HG03097 (cell line): ENCODE results near the gene LMBRD2.
A peak's percentile ranks its signal among the peaks of the same experiment; 100 is the strongest.

Source experiments
- ATAC-seq: cut with Tn5 transposase; IDR thresholded peaks from one replicate; pipeline ENCODE4 v1.9.1; 2021; ENCODE audit not compliant: unreplicated experiment, low FRiP score

Gene LMBRD2

DNA sequence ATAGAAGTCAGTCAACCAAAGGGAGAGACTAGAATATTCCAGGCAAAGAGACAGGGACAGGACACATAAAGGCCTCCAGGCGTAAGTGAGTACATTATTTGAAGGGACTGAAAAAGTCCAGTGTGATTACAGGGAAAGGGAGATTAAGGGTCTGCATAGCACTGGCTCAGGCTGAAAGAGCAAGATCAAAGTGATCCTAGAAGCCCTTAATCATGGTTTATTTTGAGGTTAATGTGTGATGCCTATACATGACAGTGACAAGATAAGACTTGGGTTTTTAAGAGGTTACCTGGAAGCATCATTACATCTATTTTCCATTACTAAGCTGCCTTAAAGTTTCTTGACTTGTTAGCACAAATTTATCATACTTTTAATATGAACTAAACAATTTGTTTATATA is 25.8 kb downstream of the LMBRD2 start:
- no peak for ATAC-seq

DNA sequence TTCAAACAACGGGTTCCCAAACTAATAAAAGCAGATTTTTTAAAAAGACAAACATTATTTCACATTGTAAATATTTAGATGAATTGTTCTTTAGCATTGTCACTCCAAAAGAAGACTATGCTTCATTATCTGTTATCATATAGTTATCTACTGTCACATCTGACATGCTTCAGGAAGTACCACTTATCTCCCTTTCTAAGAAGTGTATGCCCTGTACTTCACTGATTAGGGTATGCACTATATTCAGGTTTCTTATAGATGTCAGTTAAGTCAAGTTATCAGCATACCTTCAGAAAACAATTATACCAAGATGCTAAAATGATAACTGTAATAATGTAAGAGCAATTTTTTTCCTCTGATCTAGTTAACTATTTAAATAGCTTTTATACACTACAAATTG is 40.4 kb downstream of the LMBRD2 start:
- no peak for ATAC-seq

DNA sequence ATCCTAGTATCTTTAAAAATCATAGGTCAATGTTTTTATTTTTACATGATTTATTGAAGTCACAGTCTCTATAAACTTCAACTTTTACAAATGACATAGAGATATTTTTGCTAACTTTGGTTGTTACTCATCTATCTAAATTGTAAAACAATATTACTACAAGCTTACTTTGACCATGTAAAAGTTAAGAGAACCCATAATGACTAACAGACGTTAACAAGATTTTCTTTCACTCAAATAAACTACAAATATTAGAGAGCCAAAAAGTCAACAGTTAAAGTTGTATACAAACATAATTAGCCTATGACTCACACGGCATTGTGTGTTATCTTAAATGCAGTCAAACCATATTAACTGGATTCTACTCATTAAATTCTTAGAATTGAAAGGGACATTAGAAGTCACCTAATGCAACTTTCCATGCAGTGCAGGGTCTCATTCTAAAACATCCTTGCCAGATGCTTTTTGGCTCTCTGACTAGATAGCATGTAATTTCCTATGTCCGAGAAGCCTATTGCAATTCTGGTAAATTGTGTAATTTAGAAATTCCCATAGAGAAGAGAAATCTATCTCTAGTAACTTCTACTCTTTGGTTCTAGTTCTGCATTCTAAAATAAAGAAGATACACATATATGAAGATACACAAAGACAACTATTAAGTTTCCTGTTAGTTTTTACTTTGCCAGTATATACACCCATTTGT is 42.8 kb downstream of the LMBRD2 start:
- ATAC-seq = no peak

DNA sequence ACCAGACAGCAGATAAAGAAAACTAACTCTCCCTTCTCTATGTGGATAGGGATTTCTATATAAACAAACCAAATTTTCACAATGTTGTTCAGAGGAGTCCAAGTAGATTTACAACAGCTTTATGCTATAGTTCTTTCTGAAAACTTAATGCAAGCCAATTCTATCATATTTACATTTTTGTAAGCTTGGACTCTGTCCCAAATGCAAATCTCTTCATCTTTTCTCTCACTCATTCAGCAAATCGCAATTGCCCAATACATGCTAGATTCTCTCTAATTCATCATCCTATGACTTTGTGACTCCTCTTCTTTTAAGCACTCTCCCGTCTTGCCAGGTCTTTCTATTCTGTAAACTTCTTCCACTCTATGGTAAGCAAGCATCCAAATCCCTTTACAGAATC is 45.9 kb downstream of the LMBRD2 start:
- no peak for ATAC-seq

DNA sequence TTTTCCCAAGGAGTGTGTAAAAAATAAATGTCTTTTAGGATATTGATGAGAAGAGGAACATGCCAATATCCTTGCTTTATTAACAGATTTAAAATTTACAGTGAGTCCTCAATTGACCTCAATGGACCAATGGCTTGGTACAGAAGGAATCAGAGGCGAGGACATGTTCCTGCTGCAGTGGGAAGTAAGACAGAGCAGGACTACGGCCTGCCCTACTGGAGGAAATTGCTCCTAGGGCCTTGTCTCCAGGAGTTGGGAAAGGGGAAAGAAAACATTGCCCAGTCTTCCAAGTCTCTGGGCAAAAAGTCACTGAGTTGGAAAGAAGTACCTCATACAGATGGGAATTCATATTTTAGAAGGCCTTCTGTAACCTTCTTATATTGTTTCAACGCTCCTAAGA is 51.9 kb downstream of the LMBRD2 start:
- no peak for ATAC-seq

DNA sequence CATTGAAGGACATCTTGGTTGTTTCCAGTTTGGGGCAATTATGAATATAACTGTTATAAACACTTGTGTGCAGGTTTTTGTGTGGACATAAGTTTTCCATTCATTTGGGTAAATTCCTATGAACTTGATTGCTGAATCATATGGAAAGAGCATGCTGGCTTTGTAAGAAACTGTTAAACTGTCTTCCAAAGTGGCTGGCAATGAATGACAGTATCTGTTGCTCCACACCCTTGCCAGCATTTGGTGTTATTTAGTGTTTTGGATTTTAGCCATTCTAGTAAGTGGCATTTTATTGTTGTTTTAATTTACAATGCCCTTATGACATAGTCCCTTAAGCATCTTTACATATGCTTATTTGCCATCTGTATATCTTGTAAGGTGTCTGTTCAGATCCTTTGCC is 55.2 kb downstream of the LMBRD2 start:
- ATAC-seq = no peak

DNA sequence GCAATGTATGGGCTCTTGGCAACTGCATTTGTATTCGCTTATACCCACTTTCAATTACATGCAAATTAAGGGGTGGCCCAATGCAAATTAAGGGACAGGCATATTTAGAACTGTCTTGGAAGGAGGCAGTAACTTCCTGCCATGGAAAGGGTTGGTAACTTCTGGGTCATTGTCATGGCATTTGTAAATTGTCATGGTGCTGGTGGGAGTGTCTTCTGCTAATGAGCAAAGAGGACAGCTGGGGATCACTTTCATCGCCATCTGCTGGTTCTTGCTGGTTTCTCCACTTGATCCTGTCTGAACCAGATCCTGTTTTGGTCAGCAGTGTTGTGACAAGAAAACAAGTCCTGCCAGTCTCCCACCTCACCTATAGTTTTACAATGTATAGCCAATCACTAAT is 61.7 kb downstream of the LMBRD2 start:
- peak; percentile 77 for ATAC-seq

DNA sequence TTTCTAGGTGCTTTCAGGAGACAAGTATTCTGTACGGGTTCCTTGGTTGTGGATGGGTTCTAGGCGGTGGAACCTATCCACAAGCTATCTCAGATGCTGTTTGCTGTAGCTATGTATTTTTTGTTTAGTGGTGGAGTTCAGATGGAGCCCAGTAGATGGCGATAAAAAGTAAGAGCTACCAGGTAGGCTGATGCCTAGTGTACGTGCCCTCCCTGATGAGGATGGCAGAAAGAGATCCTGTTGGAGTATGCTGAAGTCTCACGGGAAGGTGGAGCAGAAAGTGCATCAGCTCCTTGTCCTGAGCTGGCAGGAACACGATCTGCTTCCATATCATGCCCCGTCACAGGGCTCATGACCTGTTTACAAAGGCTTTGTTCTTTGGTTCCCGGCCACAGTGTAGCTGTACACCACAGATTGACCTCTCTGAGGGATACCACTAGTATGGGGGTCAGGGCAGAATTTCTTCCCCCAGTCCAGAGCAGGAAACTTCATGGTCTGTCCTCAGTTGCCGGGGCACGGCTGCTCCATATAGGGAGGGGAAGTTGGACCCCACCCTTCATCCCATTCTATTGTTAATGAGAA is 72.4 kb downstream of the LMBRD2 start:
- peak; percentile 90 for ATAC-seq

DNA sequence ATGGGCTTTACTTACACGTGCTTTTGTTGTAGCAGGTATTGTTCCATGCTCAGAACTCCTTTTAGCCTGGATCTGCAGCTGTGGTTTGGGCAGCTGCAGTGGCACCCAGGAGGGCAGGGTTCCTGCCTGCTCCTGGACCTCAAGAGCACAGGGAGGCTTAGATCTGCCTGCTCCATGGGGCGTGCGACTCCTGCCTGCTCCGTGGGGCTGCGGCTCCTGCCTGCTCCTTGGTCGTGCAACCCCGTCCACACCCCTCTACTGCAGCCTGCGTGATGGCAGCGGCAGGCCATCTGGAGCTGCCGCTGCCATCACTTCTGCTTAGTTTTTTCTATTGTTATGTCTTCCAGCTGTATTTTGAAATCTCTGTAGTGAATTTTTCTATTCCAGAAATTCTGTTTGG is 73.3 kb downstream of the LMBRD2 start:
- ATAC-seq = no peak

DNA sequence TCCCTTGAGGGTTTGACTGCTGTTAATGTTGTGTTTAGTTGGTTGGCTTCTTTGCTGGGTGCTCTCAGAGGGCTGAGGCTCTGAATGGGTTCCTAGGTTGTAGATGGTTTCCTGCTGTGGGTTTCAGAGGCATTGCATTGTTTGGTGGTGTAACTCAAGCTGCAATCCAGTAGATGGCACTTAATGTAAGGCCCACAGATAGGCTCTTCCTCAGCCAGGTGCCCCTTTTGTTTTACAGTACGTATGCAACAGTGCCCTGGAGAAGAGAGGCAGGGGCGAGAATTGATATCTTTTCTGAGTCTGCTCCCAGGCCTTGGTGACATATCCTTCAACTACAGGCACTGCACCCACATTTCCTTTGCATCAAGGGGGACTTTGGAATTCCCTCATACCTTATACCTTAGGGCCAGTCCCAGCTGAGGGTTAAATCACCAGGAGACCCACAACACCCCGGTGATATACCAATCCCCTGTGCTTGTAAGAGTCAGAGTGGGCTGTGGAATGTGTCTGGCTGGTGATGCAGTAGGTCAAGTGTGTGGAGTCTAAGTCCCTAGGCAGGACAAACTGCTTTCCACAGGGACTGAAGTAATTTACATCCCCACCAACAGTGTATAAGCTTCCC is 78.0 kb downstream of the LMBRD2 start:
- ATAC-seq = peak; percentile 88

DNA sequence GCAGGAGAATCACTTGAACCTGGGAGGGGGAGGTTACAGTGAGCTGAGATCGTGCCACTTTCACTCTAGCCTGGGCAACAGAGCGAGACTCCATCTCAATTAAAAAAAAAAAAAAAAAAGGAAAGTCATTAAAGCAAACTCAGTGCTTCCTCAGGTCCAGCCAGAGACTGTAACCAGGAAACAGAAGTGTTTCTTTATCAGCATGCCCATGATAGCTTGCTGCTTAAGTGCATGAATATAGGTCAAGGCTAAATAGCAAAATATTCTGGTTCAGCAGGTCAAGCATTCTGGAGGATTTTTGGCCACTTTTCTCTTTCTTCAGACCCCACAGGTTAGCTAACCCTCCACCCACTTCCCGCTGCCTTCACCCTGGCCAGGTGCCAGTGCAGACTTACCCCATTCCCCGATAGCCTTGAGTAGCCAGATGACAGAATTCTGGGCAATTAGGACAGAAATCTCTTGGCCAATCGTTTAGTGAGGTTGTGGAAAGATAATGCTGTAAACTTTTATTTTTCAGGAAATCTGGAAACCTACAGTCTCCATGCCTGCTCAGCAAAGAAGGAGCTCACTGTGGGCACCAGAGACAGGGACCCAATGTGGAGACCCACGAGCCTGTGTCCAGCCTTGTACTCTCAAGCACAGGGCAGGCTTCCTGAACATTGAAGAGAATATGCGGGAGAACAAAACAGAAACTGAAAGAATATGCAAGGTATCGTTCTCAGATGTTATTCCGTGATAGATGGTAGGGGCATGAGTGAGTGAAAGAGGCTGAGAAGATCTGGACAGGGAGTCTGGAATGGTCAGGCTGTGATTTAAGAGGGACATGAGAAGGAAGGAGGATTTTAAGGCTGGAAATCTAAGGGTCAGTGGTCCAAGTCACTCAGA is 80.8 kb downstream of the LMBRD2 start:
- ATAC-seq = peak; percentile 64

DNA sequence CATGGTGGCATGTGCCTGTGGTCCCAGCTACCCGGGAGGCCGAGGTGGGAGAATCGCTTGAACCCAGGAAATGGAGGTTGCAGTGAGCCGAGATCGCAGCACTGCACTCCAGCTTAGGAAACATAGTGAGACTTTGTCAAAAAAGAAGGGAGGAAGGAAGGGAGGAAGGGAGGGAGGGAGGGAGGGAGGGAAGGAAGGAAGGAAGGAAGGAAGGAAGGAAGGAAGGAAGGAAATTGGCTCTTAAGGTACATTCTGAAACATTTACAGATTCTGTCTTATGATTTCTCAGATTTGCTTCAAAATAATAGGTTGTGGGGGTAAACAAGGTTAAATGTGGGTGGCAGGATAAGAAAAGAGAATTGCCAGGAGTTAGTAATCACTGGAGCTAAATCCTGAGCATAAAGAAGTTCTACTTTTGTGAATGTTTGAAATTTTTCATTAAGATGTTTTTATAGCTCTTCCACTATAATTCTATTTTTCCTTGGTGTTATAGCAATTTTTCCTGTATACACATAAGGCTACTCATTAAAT is 82.9 kb downstream of the LMBRD2 start:
- no peak for ATAC-seq

DNA sequence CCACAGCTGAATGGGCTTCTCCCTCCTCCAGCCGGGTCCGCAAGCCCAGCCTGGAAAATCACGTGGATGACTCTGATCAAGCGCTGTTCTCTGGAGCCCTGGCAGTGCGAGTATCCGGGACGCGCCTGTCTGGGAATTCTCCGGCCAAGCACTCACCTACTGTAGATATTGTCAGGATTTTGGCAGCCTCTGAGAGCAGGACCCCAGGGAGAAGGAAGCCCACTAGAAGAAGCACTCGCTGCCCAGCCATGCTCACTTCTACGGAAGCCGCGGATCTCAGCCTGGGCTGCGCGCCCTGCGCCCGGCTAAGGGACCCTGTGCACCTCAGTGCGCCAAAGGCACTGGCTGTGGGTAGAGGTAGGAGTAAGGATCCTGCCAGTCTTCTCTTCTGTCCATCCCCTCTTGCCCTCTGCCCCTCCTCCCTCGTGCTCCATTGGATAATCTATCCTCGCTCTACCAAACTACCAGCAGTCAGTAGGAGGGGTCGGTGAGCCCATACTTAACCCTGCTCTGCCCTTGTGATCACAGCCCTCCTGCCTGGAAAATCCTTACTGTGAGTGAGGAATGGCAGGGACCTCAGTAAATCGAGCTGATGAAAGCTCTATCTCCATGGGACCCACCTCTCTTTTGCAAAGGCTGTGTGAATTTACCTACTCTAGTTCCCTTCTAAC is 85.0 kb downstream of the LMBRD2 start, which contains the start of gene UGT3A2:
TSS of gene UGT3A2 (minus strand) at position 343 of the 671 bp plus-strand sequence. CDS start at position 250, 93 bp downstream.
- ATAC-seq = no peak

DNA sequence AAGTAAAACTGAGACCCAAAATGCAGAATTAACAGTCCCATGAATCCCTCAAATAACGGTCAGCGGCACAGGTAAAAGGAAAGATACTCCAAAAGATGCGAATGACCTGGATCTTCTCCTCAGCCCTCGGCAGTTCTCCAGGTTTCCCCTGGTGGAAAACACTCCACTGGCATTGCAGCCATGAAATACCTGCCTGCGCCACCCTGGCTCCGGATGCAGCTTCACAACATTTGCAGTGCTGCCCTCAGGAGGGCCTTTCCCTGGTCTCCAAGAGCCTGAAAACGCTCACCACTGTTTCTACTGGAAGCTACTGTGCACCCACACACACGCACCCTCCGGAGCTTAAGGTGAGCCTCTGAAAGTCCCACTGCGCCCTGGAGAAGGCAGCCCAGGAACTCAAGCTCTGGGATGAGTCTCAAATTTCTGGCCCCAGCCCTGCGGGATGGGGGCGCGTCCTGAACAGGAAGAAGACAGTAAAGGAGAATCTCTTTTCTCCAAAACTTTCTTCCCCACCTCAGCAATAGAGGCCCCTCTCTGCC is 85.6 kb downstream of the LMBRD2 start:
- no peak for ATAC-seq

DNA sequence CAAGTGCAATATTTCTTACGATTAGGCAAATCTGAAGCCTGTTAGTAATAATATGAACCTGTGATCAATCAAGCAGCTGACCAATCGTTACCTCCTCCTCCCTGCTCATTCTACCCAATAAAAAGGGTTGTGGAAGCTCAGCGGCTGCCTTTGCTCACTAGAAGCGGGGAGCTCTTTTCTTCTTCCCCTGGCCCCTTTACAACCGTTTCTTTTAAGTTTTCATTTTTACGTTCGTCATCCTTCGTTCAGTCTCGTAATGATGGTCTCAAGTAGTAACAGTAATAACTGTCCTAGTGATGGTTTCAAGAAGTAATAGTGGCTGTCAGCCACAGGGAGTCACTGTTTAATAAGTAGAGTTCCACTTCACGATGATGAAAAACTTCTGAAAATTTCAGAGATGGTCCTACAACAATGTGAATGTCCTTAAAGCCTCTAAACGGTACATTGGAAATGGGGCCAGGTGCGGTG is 91.2 kb downstream of the LMBRD2 start:
- no peak for ATAC-seq

DNA sequence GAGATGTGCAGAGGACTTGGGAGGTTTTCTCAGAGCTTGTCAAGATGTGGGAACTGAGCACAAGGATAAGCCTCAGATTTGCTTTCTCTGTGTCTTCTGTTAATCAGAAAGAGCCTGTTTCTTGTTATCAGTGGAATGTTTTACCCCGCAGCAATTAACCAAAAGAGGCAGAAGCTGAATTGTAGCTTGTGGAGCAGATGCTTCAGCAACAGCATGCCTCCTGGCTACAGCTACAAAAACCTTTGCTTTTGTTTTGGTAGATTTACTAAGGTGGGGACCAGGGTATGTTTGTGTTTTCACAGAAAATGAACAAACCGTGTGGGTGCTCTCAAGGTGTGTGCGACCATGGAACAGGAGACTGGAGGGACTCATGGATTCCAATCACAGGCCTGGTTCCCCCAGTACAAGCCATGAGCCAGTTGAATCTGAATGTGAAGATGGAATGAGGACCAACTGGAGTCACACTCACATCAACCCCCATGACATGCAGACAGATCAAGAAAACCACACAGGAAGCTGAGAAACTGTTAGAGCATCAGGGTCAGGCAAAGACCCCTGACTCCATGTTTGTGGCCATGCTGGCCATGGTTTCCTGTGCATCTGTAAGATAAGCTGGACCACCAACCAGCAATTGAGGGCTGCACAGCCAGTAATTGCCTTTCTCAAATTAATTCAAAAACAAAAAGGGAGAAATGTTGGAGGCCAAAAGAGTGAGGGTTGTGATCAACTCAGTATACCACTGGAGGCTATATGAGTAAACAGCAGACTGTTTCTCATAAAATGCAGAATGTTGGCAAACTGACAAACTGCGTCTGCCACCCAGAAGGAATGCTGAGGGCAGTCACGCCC is 91.9 kb downstream of the LMBRD2 start:
- ATAC-seq = no peak

DNA sequence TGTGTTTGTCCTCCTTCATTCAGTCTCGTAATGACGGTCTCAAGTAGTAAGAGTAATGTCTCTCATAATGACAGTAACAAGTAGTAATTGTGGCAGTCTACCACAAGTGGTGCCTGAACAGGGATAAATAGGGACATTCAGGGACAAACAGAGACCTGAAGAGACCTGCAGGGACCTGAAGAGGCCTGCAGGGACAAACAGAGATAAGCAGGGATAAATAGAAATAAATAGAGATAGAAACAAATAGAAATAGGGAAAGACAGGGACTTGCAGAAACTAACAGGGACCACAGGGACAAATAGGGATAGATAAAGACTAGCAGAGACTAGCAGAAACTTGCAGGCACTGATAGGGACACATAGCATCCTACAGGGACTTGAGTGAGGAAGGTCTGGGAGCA is 92.9 kb downstream of the LMBRD2 start:
- ATAC-seq = no peak

DNA sequence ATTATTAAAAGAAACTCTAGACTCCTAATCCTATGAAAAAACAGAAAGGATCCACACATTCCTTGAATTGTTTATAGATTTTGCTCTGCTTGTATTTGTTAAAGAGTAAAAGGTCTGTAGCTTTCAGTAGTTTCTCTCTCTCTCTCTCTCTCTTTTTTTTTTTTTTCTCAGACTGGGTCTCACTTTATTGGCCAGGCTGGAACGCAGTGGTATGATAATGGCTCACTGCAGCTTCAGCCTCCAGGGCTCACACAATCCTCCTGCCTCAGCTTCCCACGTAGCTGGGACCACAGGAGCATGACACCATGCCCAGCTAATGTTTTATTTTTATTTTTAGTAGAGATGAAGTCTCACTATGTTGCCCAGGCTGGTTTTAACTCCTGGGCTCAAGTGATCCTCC is 94.3 kb downstream of the LMBRD2 start:
- ATAC-seq = no peak

DNA sequence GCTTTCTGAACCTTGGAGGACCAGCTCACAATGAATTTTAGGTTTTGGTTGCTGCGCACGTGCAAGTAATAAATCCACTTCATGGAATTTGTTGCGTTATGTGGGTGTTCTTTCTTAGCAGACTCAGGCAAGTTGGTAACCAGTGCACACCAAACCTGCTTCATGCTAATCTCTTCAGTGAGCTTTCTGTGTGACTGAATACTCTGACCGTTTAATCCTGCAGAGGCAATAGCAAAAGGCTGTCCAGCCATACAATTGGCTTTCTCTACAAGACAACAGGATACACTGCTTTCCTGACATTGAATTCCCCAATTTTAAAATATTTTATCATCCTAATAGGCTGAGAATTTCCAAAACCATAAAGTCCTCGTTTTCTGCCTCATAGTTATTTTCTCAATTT is 95.3 kb downstream of the LMBRD2 start:
- ATAC-seq = no peak
